Esophagus muscularis mucosa (tissue), 4 donors: Measurements from ENCODE around the gene ECE2. TPM values are rescaled to one million over a fixed set of nuclear protein-coding genes. Genes with fewer than 3 reads are reported as not detected.
A peak's percentile ranks its signal among the peaks of the same experiment; 100 is the strongest.

Source experiments
- DNase-seq: peaks from one replicate; pipeline ENCODE4 v3.0.0-alpha.2; 2017; ENCODE audit errors: extremely low spot score
- H3K27ac ChIP-seq, 4 donors: fragments of 200-600 bp; sonication (generic); replicated peaks in 1 of 4; 1 replicate in 3 of 4; 2 replicates in 1 of 4; pipeline ENCODE4 v1.5.1; 2016 to 2019; ENCODE audit warnings: mild to moderate bottlenecking in 1 of 4
- H3K27me3 ChIP-seq, 4 donors: fragments of 200-600 bp; sonication (generic); one replicate each; pipeline versions ENCODE4 v1.5.1 to v1.6.0; 2016 to 2019
- H3K36me3 ChIP-seq, 4 donors: fragments of 200-600 bp; sonication (generic); one replicate each; pipeline ENCODE4 v1.5.1; 2016 to 2019
- H3K4me1 ChIP-seq, 4 donors: fragments of 200-600 bp; sonication (generic); one replicate each; pipeline ENCODE4 v1.5.1; 2016 to 2019
- H3K4me3 ChIP-seq, 4 donors: fragments of 200-600 bp; sonication (generic); 1 replicate in 2 of 4; 2 replicates in 2 of 4; pipeline ENCODE4 v1.5.1; 2016 to 2019; ENCODE audit warnings: mild to moderate bottlenecking in 4 of 4, moderate library complexity in 1 of 4
- H3K9me3 ChIP-seq, 4 donors: fragments of 200-600 bp; sonication (generic); 1 replicate in 3 of 4; 2 replicates in 1 of 4; pipeline ENCODE4 v1.5.1; 2016 to 2019
- EP300 ChIP-seq: sonication (generic); formaldehyde crosslinking; IDR thresholded peaks from one replicate; pipeline ENCODE4 v1.6.1; 2017; ENCODE audit warnings: antibody characterized with exemption
- POLR2A ChIP-seq: fragments of 450-650 bp; IDR thresholded peaks from one replicate; pipeline ENCODE4 v1.6.1; 2017; ENCODE audit warnings: antibody characterized with exemption, moderate library complexity, mild to moderate bottlenecking, low read depth
- POLR2AphosphoS5 ChIP-seq, 2 donors: sonication (generic); formaldehyde crosslinking; IDR thresholded peaks; one replicate each; pipeline ENCODE4 v1.6.1; 2017; ENCODE audit warnings: antibody characterized with exemption in 2 of 2
- WGBS: methylation state at CpG from one replicate; pipeline ENCODE4 v1.1.5; 2018; 5-methylcytosine and 5-hydroxymethylcytosine counted together
- intact Hi-C: fragments of 100-400 bp; cut with DNase I; formaldehyde crosslinking; loops from one replicate; pipeline ENCODE4 v1.15.1; 2023
- total RNA-seq, 4 donors: library from RNA; depleted of rRNA; stranded (reverse); fragments of >200 nt; gene quantifications; one replicate each; pipeline versions ENCODE4 v1.1.0 to v1.2.1, GENCODE V29; 2016
- TF ChIP-seq, protein P1 (sequence below), 3 experiments: fragments of 200-600 bp in 2 of 3; fragments of 450-650 bp in 1 of 3; sonication (generic) in 2 of 3; IDR thresholded peaks; one replicate each; pipeline ENCODE4 v1.5.1; 2017 to 2019; ENCODE audit warnings: antibody characterized with exemption in 3 of 3, mild to moderate bottlenecking in 2 of 3, moderate library complexity in 1 of 3

The ECE2 gene
- total RNA-seq, 4 donors from 2014 or later, result 0.42 to 0.69 (median 0.56) TPM

DNA sequence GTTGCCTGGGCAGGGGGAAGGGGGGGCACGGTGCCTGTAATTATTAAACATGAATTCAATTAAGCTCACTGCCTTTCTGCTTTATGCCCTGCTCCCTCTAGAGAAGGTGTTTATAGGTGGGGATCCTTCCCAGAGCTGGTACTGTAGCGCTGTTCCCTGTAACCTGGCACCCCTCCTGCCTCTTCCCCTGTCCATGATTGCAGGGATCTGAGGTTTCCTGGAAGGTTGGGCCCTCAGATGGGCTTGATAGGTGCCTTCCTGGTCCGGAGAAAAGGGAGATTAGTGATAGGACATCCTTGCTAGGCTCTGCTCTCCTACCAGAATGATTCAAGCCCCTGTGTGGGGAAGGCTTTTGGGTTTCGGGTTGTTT is 59.5 kb downstream of the ECE2 start:
- peaks cover 33 to 52% (median 50%) of the 10 kb centered on the region in 4 donors for H3K36me3 ChIP-seq
- WGBS, result 35% methylated on average over 4 of the region's 4 CpGs
- intact Hi-C loops, result no loop called here
- no peaks in the 10 kb centered on the region for H3K27me3 ChIP-seq
- DNase-seq, result no peak
- H3K27ac ChIP-seq, result peak overlapping the region; percentile 98 to 99 (median 99)
- H3K9me3 ChIP-seq, result no peaks in the 10 kb centered on the region
- no peak for TF ChIP-seq POLR2AphosphoS5 (IDR thresholded peaks at IDR 0.05)
- TF ChIP-seq POLR2A, result no peak
- no peak for TF ChIP-seq EP300
- TF ChIP-seq, protein P1, sequence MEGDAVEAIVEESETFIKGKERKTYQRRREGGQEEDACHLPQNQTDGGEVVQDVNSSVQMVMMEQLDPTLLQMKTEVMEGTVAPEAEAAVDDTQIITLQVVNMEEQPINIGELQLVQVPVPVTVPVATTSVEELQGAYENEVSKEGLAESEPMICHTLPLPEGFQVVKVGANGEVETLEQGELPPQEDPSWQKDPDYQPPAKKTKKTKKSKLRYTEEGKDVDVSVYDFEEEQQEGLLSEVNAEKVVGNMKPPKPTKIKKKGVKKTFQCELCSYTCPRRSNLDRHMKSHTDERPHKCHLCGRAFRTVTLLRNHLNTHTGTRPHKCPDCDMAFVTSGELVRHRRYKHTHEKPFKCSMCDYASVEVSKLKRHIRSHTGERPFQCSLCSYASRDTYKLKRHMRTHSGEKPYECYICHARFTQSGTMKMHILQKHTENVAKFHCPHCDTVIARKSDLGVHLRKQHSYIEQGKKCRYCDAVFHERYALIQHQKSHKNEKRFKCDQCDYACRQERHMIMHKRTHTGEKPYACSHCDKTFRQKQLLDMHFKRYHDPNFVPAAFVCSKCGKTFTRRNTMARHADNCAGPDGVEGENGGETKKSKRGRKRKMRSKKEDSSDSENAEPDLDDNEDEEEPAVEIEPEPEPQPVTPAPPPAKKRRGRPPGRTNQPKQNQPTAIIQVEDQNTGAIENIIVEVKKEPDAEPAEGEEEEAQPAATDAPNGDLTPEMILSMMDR (IDR thresholded peaks at IDR 0.05), result no peak
- peaks cover 43 to 67% (median 58%) of the 10 kb centered on the region in 4 donors for H3K4me1 ChIP-seq
- H3K4me3 ChIP-seq, result peak overlapping the region; percentile 84 to 97 (median 90)

DNA sequence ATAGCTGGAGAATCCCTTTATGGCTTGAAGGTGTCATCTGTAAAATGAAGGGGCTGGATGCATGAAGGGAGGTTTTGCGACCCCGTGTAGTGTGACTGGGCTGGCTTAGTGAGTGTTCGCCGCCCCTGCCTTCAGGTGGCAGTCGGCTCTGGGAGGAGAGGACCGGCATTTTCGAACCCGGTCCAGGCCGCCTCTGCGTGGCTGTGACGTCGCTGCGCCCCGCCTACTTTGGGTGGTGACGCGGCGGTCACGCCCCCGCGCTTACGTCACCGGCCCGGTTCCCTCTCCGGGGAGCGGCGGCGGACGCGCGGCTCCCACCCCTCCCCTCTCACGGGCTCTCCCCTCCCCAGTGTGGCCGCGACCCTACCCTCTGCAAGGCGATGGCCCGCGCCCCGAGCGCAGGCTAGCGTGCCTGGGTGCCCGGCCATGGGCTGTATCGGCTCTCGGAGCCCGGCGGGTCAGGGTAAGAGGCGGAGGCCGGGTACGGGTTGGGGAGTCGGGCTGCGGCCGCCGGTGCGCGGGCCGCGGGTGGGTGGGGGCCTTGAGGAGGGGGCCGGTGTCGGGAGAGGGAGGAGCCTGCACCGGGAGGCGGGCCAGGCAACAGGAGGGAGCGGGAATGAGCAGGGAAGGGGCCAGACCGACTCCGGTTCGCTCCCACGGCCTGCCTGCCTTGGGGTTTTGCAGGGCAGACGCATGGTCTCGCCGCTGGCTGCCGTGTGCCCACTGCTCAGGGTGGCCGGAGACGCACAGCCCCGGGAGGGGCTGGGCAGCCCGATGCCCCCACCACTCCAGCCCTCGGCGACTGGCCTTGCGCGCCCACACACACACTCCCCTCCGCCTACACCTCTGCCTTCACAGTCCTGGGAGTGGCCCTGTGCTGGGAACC is 60.1 kb downstream of the ECE2 start:
- Histone ChIP-seq H3K36me3 (peaks cover 30 to 49% (median 44%) of the 10 kb centered on the region in 4 donors), H3K4me1 (peaks cover 43 to 69% (median 61%) of the 10 kb centered on the region in 4 donors), H3K4me3 (peak overlapping the region; percentile 84 to 97 (median 90)), H3K9me3 (no peaks in the 10 kb centered on the region), H3K27ac (peak overlapping the region; percentile 98 to 99 (median 99)), H3K27me3 (no peaks in the 10 kb centered on the region)
- intact Hi-C loops, result no loop called here
- WGBS, result 1% methylated on average over 12 of the region's 77 CpGs
- DNase-seq, result peak; percentile 95
- TF ChIP-seq, protein P1 (IDR thresholded peaks at IDR 0.05), result no peak
- TF ChIP-seq EP300, result no peak
- TF ChIP-seq POLR2A, result peak; percentile 81
- peak; percentile 97 to 99 for TF ChIP-seq POLR2AphosphoS5 (IDR thresholded peaks at IDR 0.05)

DNA sequence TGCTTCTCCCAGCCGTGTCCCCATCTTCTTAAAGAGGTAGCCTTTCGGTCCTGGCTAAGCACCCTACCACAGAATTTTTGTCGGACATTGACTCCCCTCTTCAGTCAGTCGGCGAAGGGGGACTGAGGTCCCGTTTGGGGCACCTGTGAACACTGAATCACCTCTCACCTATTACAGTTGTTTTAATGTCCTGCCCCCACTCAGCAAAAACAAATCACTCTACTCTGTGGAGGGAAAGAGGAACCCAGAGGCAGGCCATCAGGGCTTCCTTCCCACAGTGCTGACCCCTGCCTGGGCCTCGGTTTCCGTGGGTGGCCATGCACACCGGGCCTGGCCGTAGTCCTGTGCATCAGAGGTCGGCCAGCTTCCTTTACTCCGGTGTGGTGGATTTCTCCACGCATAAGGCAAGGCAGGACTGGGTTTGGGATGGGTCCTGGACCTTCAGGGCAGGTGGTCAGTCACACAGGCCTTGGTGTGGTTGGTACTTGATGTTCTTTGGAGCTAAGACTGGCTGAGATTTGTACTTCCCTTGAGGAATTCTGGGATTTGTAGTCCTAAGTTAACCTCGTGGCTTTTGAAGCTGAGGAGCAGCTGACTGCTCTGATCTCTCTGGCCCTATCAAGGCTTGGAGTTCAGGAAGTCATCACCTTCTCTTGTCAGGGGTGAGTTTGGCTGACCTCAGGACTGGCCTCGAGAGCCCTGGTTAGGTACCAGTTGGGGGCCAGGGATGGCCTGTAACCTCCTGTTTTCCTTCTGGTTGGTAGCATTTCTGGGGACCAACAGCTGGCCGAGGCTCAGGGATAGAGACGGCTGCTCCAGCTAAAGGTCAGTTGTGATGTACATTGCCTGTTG is 61.0 kb downstream of the ECE2 start:
- H3K4me3 ChIP-seq, result peak overlapping the region; percentile 84 to 97 (median 90)
- WGBS, result 13% methylated on average over 11 of the region's 17 CpGs
- H3K36me3 ChIP-seq, result peaks cover 25 to 49% (median 43%) of the 10 kb centered on the region in 4 donors
- TF ChIP-seq, protein P1 (IDR thresholded peaks at IDR 0.05), result no peak
- peak; percentile 73 to 82 for TF ChIP-seq POLR2AphosphoS5 (IDR thresholded peaks at IDR 0.05)
- no peak for TF ChIP-seq EP300
- H3K4me1 ChIP-seq, result peaks cover 42 to 70% (median 57%) of the 10 kb centered on the region in 4 donors
- H3K9me3 ChIP-seq, result no peaks in the 10 kb centered on the region
- DNase-seq, result no peak
- intact Hi-C loops, result no loop called here
- H3K27me3 ChIP-seq, result no peaks in the 10 kb centered on the region
- peak overlapping the region; percentile 98 to 99 (median 99) for H3K27ac ChIP-seq

DNA sequence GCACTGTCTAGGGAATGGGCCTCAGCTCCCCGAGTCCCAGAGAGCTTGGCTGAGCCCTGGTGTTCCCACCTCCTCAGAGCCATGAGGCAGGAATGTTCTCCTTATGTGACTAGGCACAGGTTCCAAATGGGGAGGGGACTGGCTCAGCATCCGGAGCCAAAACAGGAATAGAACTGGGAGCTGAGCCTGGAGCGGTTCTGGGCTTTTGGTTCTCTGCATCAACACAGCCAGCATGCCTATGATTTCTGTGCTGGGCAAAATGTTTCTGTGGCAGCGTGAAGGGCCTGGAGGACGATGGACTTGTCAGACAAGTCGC is 61.5 kb downstream of the ECE2 start, which contains the start of gene FAM131A:
Gene FAM131A (plus strand): TSS at position 202 of the 316 bp plus-strand sequence. CDS start 31 bp downstream, at position 233.
- WGBS, result 19% methylated on average over 6 of the region's 6 CpGs
- peak within 1 kb of the TSS; percentile 84 to 97 (median 90) for H3K4me3 ChIP-seq
- peak within 1 kb of the TSS; percentile 98 to 99 (median 99) for H3K27ac ChIP-seq
- intact Hi-C loops, result no loop called here
- no peaks in the 10 kb centered on the region for H3K9me3 ChIP-seq
- peaks cover 38 to 64% (median 53%) of the 10 kb centered on the region in 4 donors for H3K4me1 ChIP-seq
- TF ChIP-seq, protein P1 (IDR thresholded peaks at IDR 0.05), result peak in 1 of 3 experiments; percentile 7
- TF ChIP-seq EP300 (no peak), POLR2AphosphoS5 (IDR thresholded peaks at IDR 0.05) (peak; percentile 75 to 78), POLR2A (no peak)
- DNase-seq, result peak; percentile 94
- H3K36me3 ChIP-seq, result peaks cover 26 to 49% (median 43%) of the 10 kb centered on the region in 4 donors
- no peaks in the 10 kb centered on the region for H3K27me3 ChIP-seq
